DMS79 (cell line): Measurements from ENCODE around the gene DDAH1.
A peak's percentile ranks its signal among the peaks of the same experiment; 100 is the strongest.

Source experiments
- DNase-seq: peaks from one replicate; lab custom pipeline; 2025; lab: John Stamatoyannopoulos, UW

Gene DDAH1

DNA sequence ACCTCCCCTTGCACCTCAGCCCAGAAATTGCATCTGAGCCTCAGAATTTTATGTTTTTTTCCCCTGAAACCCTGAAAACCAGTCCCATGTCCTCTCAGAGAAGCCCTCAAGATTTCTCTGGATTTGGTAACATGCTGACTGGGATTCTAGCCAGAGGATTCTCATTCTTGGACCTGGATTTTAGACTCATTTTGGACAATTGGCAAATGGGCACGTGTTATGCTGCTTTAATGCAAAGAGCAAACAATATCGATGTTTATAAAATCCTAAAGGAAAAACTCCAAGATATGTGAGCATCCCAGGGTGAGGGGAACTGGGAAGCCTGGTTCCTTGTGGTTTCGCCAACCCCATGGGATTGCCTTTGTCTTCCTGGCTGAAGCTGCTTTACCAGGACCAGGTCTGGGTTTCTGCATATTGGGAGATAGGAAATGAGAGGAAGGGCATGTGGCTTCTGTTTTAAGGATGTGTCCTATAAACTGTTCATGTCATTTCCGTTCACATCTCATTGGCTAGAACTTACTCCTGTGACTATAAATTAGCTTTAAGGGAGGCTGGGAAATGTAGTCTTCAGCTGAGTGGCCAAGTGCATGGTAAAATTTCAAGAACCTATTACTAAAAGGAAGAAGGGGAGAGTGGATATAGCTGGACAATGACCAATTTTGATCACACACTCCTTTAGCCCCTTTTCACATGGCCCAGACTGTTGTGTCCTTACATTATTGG lies 161.4 kb downstream of the DDAH1 start:
- DNase-seq = no peak

DNA sequence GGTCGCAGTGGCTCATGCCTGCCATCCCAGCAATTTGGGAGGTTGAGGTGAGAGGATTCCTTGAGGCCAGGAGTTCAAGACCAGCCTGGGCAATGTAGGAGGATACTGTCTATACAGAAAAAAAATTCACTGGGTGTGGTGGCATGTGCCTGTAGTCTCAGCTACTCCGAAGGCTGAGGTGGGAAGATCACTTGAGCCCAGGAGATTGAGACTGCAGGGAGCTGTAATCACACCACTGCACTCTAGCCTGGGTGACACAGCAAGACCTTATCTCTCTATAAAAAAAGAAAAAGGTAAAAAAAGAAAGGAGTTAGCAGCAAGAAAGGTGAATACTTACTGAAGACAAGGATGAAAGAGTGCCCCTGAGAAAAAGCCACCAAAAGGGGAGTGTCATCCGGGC lies 164.8 kb downstream of the DDAH1 start:
- no peak for DNase-seq

GRCh38 chr1:85297855-85298629 lies 166.9 kb downstream of the DDAH1 start:
- DNase-seq = peak; percentile 76

DNA sequence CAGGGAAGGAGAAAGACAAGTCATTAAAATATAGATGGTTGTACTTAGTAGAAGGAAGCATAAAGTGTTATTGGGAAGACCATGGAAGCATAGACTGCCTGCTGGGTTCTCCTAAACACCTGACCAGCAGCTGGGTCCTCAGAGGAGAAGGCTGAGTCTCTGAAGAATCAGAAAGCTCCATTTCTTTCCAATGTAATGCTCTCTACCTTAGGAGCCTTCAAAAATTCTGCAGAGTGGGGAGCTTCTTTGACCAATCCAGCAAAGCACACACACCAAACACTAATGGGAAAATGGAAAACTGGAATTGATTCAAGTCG lies 167.5 kb downstream of the DDAH1 start:
- DNase-seq = no peak

DNA sequence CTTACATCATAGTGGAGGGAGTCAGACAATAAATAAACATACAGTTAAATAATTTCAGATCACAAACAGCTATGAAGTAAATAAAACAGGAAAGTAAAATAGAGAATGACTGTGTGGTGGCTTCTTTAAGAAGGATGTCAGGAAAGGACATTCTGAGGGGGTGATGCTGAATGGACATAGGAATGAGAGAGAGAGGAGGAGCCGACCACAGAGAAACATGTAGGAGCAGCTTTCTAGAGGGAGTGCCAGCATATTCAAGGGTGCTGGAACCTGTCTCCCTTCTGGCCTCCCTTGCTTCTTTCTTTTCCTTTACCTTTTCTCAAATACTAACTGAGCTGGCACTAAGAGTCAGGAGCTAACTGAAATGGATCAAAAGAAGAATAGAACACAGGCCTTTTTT lies 168.0 kb downstream of the DDAH1 start:
- DNase-seq = no peak

GRCh38 chr1:85295654-85296053 lies 169.3 kb downstream of the DDAH1 start:
- no peak for DNase-seq

- DNase-seq = no peak
Measured at GRCh38 chr1:85295006-85295431, 169.9 kb downstream of the DDAH1 start.

DNA sequence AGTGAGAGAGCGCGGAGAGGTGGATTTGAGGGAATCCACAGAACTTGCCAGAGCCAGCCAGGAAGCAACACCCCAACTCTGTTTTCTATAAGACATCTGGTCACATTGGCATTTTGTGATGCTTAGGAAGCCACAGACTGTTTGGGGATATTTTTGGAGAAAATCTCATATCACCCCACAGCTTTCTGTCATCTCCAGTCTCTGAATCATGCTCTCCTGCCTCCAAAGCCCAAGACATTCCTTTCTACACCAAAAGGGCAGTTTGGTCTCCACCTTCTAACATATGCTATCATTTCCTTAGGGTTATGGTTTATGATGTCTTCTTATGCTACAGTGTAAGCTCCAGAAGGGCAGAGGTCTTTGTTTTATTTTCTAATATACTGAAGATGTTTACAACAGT lies 174.1 kb downstream of the DDAH1 start:
- no peak for DNase-seq

- DNase-seq = no peak
Measured at GRCh38 chr1:85289848-85290335, 175.1 kb downstream of the DDAH1 start.

- DNase-seq = no peak
Measured at GRCh38 chr1:85289207-85289847, 175.6 kb downstream of the DDAH1 start.

- no peak for DNase-seq
Measured at GRCh38 chr1:85284202-85284601, 180.8 kb downstream of the DDAH1 start.

GRCh38 chr1:85283475-85284199 lies 181.3 kb downstream of the DDAH1 start:
- no peak for DNase-seq

- DNase-seq = no peak
Measured at GRCh38 chr1:85282424-85282823, 182.5 kb downstream of the DDAH1 start.

GRCh38 chr1:85280636-85281035 lies 184.3 kb downstream of the DDAH1 start:
- DNase-seq = no peak

- no peak for DNase-seq
Measured at GRCh38 chr1:85279458-85280080, 185.4 kb downstream of the DDAH1 start.

DNA sequence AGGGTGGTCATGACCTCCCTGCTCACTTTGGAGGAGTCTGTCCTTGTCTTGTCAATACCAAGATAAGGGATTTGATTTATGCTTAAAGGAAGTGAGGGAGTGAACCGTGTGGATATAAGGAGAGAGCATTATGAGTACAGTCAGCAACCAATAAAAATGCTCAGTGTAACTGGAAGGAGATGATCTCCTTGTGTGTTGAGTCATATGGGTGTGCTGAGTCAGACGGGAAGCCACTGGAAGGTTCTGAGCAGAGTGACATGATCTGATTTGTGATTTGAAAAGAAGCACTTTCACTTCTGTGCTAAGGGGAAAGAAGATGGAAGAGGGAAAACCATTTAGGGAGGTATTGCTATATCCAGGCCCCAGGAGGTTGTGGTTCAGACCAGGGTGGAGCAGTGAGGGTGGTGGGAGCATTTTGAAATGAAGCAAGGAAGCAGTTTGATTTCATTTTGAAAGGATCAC lies 186.1 kb downstream of the DDAH1 start:
- no peak for DNase-seq

- DNase-seq = no peak
Measured at GRCh38 chr1:85277802-85278201, 187.2 kb downstream of the DDAH1 start.

- no peak for DNase-seq
Measured at GRCh38 chr1:85276978-85277639, 187.8 kb downstream of the DDAH1 start.

DNA sequence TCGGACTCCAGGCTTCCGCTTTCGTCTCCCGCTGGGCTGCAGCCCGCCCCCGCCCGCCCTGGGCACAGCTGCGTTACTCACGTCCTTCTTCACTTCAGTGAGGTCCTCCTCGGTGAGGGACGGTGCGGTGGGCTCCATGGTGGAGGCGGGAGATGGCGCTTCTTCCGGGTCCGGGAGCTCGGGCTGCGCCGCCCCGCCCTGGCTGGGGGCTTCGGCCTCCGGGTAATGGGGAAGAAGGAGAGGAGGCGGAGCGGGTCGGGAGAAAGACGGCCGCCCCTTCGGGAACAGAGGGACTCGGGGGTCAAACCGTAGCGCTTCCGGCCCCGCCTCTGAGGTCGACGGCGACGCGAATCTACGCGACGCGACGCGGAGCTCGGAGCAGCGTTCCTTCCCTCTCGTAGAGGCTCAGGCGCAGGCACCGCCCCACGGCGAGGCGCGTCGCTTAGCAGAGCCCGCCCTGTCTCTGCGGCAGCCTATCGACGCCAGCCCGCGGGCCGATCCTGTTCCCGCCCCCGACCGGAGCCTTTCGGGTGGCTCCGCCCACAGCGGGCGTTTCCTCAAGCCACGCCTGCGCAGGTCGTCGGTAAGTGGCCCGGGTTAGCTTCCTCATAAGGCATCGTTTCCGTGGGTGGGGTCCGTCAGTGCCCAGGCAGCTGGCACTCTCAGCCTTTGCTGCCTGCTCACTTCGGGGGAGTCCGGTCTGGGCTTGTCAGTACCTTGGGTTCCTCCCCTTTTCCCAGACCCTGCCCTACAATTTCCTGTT lies 188.6 kb downstream of the DDAH1 start, which contains the start of gene BCL10:
Gene BCL10, minus strand, starts transcription at position 418 of the 763 bp plus-strand sequence. Its CDS starts 280 bp downstream, at position 138.
- DNase-seq = peak; percentile 98

DNA sequence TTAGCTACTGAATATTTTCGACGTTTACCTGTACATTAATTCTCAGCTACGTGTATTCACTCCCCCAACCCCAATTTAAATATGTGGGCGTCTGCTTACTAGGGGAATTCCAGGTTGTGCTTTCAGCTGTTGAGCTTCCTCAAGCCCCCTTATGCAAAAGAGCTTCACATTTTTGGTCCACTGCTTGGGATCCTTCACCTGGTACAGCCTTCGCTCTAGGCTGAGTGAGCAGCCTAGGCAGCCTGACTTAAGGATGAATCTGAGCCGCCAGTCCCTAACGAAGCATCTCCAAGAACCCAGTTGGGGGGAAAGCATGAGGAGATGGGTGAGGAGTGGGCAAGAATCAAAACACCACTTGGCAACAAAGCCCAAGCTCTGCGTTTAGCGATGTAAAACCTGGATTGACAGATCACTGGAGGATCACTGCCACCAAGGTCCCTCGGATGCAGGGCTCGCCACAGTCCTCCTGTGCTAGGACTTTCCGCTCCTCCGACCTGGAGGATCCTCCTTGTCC lies 189.2 kb downstream of the DDAH1 start:
- no peak for DNase-seq
